Measurements from ENCODE around the gene RHOBTB1. TPM values are rescaled to one million over a fixed set of nuclear protein-coding genes. Genes with fewer than 3 reads are reported as not detected.

RHOBTB1 gene
- total RNA-seq, 4 donors from 2014 or later = 22.2 to 47.7 (median 33.5) TPM

DNA sequence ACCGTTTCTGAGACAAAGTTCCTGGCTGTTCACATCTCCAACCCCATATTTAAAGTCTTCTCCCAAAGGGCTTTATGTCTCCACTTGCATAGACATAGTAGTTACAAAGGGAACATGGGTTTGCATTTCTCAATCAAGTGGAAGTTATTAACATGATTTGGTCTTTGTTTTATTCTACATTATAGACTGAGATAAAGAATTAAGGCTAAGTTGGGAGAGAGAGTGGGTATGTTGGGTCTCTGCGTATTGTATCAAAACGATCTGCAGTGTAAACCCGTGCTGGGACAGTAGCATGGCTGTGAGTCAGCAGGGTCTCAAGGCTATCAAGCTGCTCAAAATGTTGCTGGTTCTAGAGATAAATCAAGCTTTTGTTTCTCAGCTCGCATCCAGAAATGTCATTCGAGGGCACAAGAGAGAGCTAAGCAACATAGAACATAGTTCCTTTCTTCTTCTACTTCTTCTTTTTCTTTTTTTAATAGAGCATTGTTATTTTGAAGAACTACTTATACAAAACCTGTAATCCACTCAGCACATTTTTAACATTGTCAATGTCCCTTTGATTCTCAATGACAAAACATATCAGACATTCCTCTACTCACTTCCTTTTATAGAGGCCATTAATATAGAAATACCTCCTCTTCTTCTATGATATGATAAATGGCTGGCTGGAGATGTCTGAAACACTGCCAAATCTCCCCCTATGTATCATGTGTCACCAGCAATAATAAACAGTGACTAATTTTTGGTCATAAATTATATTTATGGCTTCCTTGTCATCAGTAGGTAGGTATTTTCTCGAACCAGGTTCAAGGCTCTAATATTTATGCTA lies 34.5 kb upstream of the RHOBTB1 start:
- TF ChIP-seq, protein P1, sequence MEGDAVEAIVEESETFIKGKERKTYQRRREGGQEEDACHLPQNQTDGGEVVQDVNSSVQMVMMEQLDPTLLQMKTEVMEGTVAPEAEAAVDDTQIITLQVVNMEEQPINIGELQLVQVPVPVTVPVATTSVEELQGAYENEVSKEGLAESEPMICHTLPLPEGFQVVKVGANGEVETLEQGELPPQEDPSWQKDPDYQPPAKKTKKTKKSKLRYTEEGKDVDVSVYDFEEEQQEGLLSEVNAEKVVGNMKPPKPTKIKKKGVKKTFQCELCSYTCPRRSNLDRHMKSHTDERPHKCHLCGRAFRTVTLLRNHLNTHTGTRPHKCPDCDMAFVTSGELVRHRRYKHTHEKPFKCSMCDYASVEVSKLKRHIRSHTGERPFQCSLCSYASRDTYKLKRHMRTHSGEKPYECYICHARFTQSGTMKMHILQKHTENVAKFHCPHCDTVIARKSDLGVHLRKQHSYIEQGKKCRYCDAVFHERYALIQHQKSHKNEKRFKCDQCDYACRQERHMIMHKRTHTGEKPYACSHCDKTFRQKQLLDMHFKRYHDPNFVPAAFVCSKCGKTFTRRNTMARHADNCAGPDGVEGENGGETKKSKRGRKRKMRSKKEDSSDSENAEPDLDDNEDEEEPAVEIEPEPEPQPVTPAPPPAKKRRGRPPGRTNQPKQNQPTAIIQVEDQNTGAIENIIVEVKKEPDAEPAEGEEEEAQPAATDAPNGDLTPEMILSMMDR (IDR thresholded peaks at IDR 0.05 in 4 of 5, conservative IDR thresholded peaks at IDR 0.05 in 1 of 5) = no peak
- no peaks in the 10 kb centered on the region for H3K4me1 ChIP-seq
- no peak overlapping the region for H3K4me3 ChIP-seq
- no peaks in the 10 kb centered on the region for H3K9me3 ChIP-seq
- no peak overlapping the region for H3K27ac ChIP-seq
- DNase-seq (no peak), ATAC-seq (no peak)
- H3K36me3 ChIP-seq = no peaks in the 10 kb centered on the region
- H3K27me3 ChIP-seq = no peaks in the 10 kb centered on the region
- intact Hi-C loops (cut with DNase I; ENCODE audit: low total_unique reads) (no loop called here), in situ Hi-C loops (cut with MboI; ENCODE audit: low sequenced_read_pairs in 4 of 4) (loop anchor here in 1 of 4 donors (25.0 kb wide), 1 partner anchor 309 kb away; no protein-coding TSS in a partner anchor)

DNA sequence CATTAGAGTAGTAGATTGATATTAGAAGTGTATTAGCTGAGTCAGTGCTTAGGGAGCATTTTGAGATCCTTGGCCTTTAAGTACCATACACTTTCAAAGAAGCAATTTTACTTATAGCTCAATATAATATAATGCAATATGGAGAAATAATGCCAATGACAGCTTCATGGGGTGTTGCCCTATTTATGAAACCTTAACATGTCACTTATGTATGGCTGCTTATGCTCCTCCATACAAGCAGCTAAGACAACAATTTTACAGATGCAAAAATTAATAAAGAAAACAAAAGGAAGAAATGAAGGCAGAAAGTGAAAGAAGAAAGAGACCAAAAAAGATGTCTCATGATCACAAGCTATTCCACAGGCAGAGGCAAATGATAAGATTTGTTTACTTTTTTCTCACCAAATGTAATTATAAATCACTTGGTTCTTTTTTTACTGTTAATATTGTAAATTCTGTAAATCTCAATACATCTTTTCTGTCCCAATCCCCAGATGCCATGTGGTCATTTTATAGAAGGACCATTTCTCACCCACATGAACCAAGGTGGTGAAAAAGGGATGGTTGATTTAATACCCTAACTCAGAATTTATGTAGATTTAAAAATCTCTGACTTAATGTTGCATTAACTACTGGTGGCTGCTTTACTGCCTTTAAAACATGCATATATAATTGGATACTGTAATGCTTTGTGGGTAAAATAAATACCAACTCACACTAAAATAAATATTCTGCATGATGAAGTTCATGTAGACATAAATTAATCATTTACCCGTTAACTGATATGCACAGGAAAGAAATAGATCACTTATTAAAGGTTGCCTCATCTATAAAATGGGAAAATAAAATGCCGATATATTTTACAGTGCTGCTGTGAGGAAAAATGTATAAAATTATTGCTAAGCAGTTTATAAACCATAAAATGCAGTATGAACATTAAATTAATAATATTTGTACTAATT lies 33.5 kb upstream of the RHOBTB1 start:
- Histone ChIP-seq H3K9me3 (no peaks in the 10 kb centered on the region), H3K4me3 (no peak overlapping the region), H3K27ac (no peak overlapping the region), H3K27me3 (no peaks in the 10 kb centered on the region), H3K36me3 (no peaks in the 10 kb centered on the region), H3K4me1 (no peaks in the 10 kb centered on the region)
- intact Hi-C loops (cut with DNase I; ENCODE audit: low total_unique reads) (no loop called here), in situ Hi-C loops (cut with MboI; ENCODE audit: low sequenced_read_pairs in 4 of 4) (loop anchor here in 1 of 4 donors (25.0 kb wide), 1 partner anchor 310 kb away; no protein-coding TSS in a partner anchor)
- no peak for ATAC-seq
- no peak for TF ChIP-seq POLR2A (IDR thresholded peaks at IDR 0.05)
- TF ChIP-seq, protein P1 (IDR thresholded peaks at IDR 0.05 in 4 of 5, conservative IDR thresholded peaks at IDR 0.05 in 1 of 5) = no peak
- no peak for DNase-seq

DNA sequence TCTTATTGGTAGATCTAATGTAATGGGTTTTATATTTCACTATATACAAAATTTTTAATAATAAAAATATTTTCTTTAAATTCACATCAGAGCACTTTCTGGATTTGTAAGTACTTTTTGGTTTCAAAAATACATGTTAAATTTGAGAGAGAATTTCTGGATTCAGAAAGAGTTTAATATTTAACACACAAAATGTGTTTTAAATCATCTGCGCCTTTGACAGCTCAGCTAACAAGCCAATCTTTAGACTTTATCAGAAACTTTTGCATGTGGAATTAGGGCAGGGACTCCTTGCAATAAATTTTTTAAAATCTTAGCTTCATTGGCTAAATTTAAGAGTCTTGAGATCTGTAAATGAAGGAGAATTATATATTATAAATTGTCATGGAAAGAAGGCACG lies 32.7 kb upstream of the RHOBTB1 start:
- intact Hi-C loops (cut with DNase I; ENCODE audit: low total_unique reads) (no loop called here), in situ Hi-C loops (cut with MboI; ENCODE audit: low sequenced_read_pairs in 4 of 4) (loop anchor here in 1 of 4 donors (25.0 kb wide), 1 partner anchor 311 kb away; no protein-coding TSS in a partner anchor)

DNA sequence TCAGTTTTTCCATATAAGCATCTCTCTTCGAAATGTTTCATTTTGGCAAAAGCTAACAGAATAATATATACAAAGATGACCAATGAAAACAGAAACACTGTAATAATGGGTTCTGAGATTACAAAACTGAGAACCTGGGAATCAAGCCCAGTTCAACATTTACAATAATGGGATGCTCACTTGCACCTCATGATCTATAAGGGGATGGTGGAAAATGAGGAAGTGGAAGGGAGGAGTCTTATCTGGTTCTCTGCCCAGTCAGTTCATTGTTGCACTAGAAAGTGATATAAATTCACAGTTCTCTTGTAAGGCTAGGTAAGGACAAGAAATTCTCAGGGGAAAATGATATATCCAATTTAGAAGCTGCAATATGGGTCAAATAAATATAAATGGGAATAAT lies 31.7 kb upstream of the RHOBTB1 start:
- Histone ChIP-seq H3K27ac (no peak overlapping the region), H3K36me3 (no peaks in the 10 kb centered on the region), H3K9me3 (no peaks in the 10 kb centered on the region), H3K4me1 (no peaks in the 10 kb centered on the region), H3K4me3 (no peak overlapping the region), H3K27me3 (no peaks in the 10 kb centered on the region)
- ATAC-seq = no peak
- DNase-seq = no peak
- in situ Hi-C loops (cut with MboI; ENCODE audit: low sequenced_read_pairs in 4 of 4) (loop anchor here in 1 of 4 donors (25.0 kb wide), 1 partner anchor 312 kb away; no protein-coding TSS in a partner anchor), intact Hi-C loops (cut with DNase I; ENCODE audit: low total_unique reads) (no loop called here)
- TF ChIP-seq, protein P1 (IDR thresholded peaks at IDR 0.05 in 4 of 5, conservative IDR thresholded peaks at IDR 0.05 in 1 of 5) = no peak
- no peak for TF ChIP-seq POLR2A (IDR thresholded peaks at IDR 0.05)

More for the DNA sequence above, 32.7 kb upstream of the RHOBTB1 start:
- DNase-seq (no peak), ATAC-seq (no peak)
- no peaks in the 10 kb centered on the region for H3K27me3 ChIP-seq
- TF ChIP-seq POLR2A (IDR thresholded peaks at IDR 0.05) = no peak
- TF ChIP-seq, protein P1 (IDR thresholded peaks at IDR 0.05 in 4 of 5, conservative IDR thresholded peaks at IDR 0.05 in 1 of 5) = no peak
- no peaks in the 10 kb centered on the region for H3K9me3 ChIP-seq
- no peak overlapping the region for H3K27ac ChIP-seq
- no peaks in the 10 kb centered on the region for H3K36me3 ChIP-seq
- no peak overlapping the region for H3K4me3 ChIP-seq
- H3K4me1 ChIP-seq = no peaks in the 10 kb centered on the region
